Tibial nerve (tissue), 3 donors: ENCODE results near the gene SMOC1.

Source experiments
- CTCF ChIP-seq, 5 experiments: fragments of 200-600 bp in 3 of 5; fragments of 450-650 bp in 2 of 5; sonication (generic) in 3 of 5; IDR thresholded peaks; one replicate each; pipeline ENCODE4 v1.5.1; 2016 to 2019; ENCODE audit warnings: antibody characterized with exemption in 5 of 5, mild to moderate bottlenecking in 3 of 5, moderate library complexity in 2 of 5
- POLR2A ChIP-seq, 2 donors: fragments of 450-650 bp; IDR thresholded peaks; one replicate each; pipeline ENCODE4 v1.6.1; 2017; ENCODE audit warnings: antibody characterized with exemption in 2 of 2, mild to moderate bottlenecking in 2 of 2, moderate library complexity in 2 of 2

GRCh38 chr14:70073924-70074566 lies 194.8 kb downstream of the SMOC1 start:
- peak; percentile 28 to 60 (median 38) for TF ChIP-seq CTCF (IDR thresholded peaks at IDR 0.05)
- TF ChIP-seq POLR2A (IDR thresholded peaks at IDR 0.05), result no peak
